HG02884 (cell line): ENCODE data around the gene RGS17.
"Not testable (repeated sequence)": the region's sequence is repeated elsewhere in the genome, so short reads cannot be mapped to it uniquely, and the experiment has no call there.

Experiments
- ATAC-seq: cut with Tn5 transposase; IDR thresholded peaks from one replicate; pipeline ENCODE4 v1.9.1; 2021; ENCODE audit warnings: mild to moderate bottlenecking, moderate library complexity; ENCODE audit not compliant: unreplicated experiment

Gene RGS17

GRCh38 chr6:153126218-153126617, 4.9 kb downstream of the RGS17 start:
- no peak for ATAC-seq

- ATAC-seq = no peak
Measured at GRCh38 chr6:153125032-153125431, 6.0 kb downstream of the RGS17 start.

- ATAC-seq = no peak
Measured at GRCh38 chr6:153123801-153124200, 7.3 kb downstream of the RGS17 start.

GRCh38 chr6:153121311-153121710, 9.8 kb downstream of the RGS17 start:
- ATAC-seq = no peak

- peak; percentile 99 for ATAC-seq
Measured at GRCh38 chr6:153117986-153118879, 12.8 kb downstream of the RGS17 start.

- not testable (repeated sequence) for ATAC-seq
Measured at GRCh38 chr6:153111082-153111481, 20.0 kb downstream of the RGS17 start.

- not testable (repeated sequence) for ATAC-seq
Measured at GRCh38 chr6:153110612-153111011, 20.5 kb downstream of the RGS17 start.

GRCh38 chr6:153108315-153108714, 22.8 kb downstream of the RGS17 start:
- no peak for ATAC-seq

- no peak for ATAC-seq
Measured at GRCh38 chr6:153106021-153106420, 25.1 kb downstream of the RGS17 start.

GRCh38 chr6:153104220-153104619, 26.9 kb downstream of the RGS17 start:
- ATAC-seq = no peak

- ATAC-seq = no peak
Measured at GRCh38 chr6:153103319-153103655, 27.8 kb downstream of the RGS17 start.

GRCh38 chr6:153102605-153103318, 28.3 kb downstream of the RGS17 start:
- no peak for ATAC-seq

- ATAC-seq = no peak
Measured at GRCh38 chr6:153101461-153101860, 29.6 kb downstream of the RGS17 start.

- ATAC-seq = peak; percentile 68
Measured at GRCh38 chr6:153099636-153100035, 31.4 kb downstream of the RGS17 start.

- ATAC-seq = no peak
Measured at GRCh38 chr6:153096792-153097191, 34.3 kb downstream of the RGS17 start.

- ATAC-seq = no peak
Measured at GRCh38 chr6:153096031-153096430, 35.1 kb downstream of the RGS17 start.

GRCh38 chr6:153092082-153093013, 38.7 kb downstream of the RGS17 start:
- ATAC-seq = peak; percentile 85

- ATAC-seq = no peak
Measured at GRCh38 chr6:153090241-153090930, 40.7 kb downstream of the RGS17 start.

- ATAC-seq = no peak
Measured at GRCh38 chr6:153088796-153089195, 42.3 kb downstream of the RGS17 start.

- ATAC-seq = no peak
Measured at GRCh38 chr6:153087436-153087835, 43.6 kb downstream of the RGS17 start.
